ENCODE results near the gene ITPR3.

Gene ITPR3

GRCh38 chr6:33694401-33694931, 73.3 kb downstream of the ITPR3 start:
- peak overlapping the region; percentile 51 for H3K27ac ChIP-seq
- peak; percentile 33 for DNase-seq
- H3K36me3 ChIP-seq (replicated peaks), result peaks cover 6% of the 10 kb centered on the region
- no peak for TF ChIP-seq CTCF (IDR thresholded peaks at IDR 0.05; ENCODE audit: low read depth, low read length, missing control alignments)
- in situ Hi-C loops (cut with HindIII; ENCODE audit: low pct_ligation_motif_present, low sequenced_read_pairs), result no loop called here
- no peak overlapping the region for H3K4me3 ChIP-seq (ENCODE audit: low read depth, low read length)
- H3K27me3 ChIP-seq (replicated peaks), result no peaks in the 10 kb centered on the region

GRCh38 chr6:33694977-33695376, 73.9 kb downstream of the ITPR3 start:
- Histone ChIP-seq H3K4me3 (ENCODE audit: low read depth, low read length) (no peak overlapping the region), H3K36me3 (replicated peaks) (peaks cover 7% of the 10 kb centered on the region), H3K27me3 (replicated peaks) (no peaks in the 10 kb centered on the region), H3K27ac (peak overlapping the region; percentile 51)
- no peak for DNase-seq
- in situ Hi-C loops (cut with HindIII; ENCODE audit: low pct_ligation_motif_present, low sequenced_read_pairs), result no loop called here
- no peak for TF ChIP-seq CTCF (IDR thresholded peaks at IDR 0.05; ENCODE audit: low read depth, low read length, missing control alignments)

- no peaks in the 10 kb centered on the region for H3K27me3 ChIP-seq (replicated peaks)
- peaks cover 11% of the 10 kb centered on the region for H3K36me3 ChIP-seq (replicated peaks)
- in situ Hi-C loops (cut with HindIII; ENCODE audit: low pct_ligation_motif_present, low sequenced_read_pairs), result no loop called here
- no peak overlapping the region for H3K27ac ChIP-seq
- DNase-seq, result no peak
- no peak for TF ChIP-seq CTCF (IDR thresholded peaks at IDR 0.05; ENCODE audit: low read depth, low read length, missing control alignments)
- no peak overlapping the region for H3K4me3 ChIP-seq (ENCODE audit: low read depth, low read length)
Observed at GRCh38 chr6:33695451-33695887, 74.3 kb downstream of the ITPR3 start.

- peaks cover 11% of the 10 kb centered on the region for H3K36me3 ChIP-seq (replicated peaks)
- DNase-seq, result no peak
- no peaks in the 10 kb centered on the region for H3K27me3 ChIP-seq (replicated peaks)
- in situ Hi-C loops (cut with HindIII; ENCODE audit: low pct_ligation_motif_present, low sequenced_read_pairs), result no loop called here
- H3K4me3 ChIP-seq (ENCODE audit: low read depth, low read length), result no peak overlapping the region
- H3K27ac ChIP-seq, result no peak overlapping the region
- TF ChIP-seq CTCF (IDR thresholded peaks at IDR 0.05; ENCODE audit: low read depth, low read length, missing control alignments), result no peak
Observed at GRCh38 chr6:33696076-33696475, 75.0 kb downstream of the ITPR3 start.

GRCh38 chr6:33696548-33697518, 75.7 kb downstream of the ITPR3 start:
- no peak for TF ChIP-seq CTCF (IDR thresholded peaks at IDR 0.05; ENCODE audit: low read depth, low read length, missing control alignments)
- Histone ChIP-seq H3K4me3 (ENCODE audit: low read depth, low read length) (no peak overlapping the region), H3K27ac (no peak overlapping the region), H3K27me3 (replicated peaks) (no peaks in the 10 kb centered on the region), H3K36me3 (replicated peaks) (peaks cover 11% of the 10 kb centered on the region)
- no peak for DNase-seq
- in situ Hi-C loops (cut with HindIII; ENCODE audit: low pct_ligation_motif_present, low sequenced_read_pairs), result no loop called here

Data from brain microvascular endothelial cell (primary cell).